HG03097 (cell line): ENCODE results near the gene IGSF9.

ENCODE experiments used
- ATAC-seq: cut with Tn5 transposase; IDR thresholded peaks from one replicate; pipeline ENCODE4 v1.9.1; 2021; ENCODE audit not compliant: unreplicated experiment, low FRiP score

Gene IGSF9

DNA sequence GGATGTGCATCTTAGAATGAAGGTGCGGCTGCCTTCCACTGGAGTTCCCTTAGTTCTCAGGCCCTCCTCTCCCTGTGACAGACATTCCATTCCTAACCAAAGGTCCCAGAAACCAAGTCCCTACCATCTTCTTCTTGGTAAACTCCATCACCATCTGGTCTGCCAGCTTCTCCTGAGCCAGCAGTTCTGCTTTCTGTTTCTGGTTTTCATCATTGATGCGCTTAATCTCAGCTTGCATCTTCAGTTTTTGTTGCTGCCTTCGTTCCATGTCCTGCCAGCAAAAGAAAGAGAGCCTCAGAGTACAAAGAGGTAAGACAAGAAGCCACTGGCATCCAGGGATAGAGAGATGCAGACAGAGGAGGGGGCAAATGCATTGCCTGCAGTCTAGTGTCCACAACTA lies 65.0 kb downstream of the IGSF9 start:
- no peak for ATAC-seq

DNA sequence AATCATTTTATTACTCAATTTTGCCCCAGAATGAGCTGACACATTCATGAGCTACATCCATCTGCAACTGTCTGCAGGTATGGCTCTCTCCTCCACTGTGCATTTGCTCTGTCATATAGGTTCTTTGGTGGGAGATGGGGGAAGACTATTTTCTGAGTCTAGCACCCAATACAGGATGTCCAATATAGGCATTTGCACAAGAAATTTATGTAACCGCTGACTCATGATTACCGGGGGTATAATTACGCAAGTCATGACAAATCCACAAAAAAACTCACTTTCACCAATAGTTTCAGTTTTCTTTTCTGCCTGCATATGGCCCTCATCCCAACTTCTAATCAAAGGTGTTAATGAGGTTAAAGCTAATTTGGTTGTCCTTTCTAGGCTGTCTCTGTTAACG lies 65.4 kb downstream of the IGSF9 start:
- ATAC-seq: no peak

DNA sequence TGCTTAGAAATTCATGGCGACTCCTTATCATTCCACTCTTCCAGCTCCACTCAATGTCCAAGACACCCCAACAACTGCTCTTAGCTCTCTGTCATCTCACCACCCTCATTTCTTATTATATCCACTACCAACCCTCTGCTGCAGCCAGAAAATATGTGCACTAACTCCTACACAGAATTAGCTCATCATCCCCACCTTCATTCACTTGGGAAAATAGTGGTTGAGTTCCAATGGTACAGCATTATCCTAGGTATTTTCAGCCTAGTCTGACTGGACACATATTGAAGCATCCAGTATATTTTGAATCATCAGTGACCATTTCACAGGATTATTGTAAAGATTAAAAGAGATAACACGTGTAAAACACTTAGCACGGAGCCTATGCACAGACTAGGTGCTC lies 66.3 kb downstream of the IGSF9 start:
- ATAC-seq: no peak

DNA sequence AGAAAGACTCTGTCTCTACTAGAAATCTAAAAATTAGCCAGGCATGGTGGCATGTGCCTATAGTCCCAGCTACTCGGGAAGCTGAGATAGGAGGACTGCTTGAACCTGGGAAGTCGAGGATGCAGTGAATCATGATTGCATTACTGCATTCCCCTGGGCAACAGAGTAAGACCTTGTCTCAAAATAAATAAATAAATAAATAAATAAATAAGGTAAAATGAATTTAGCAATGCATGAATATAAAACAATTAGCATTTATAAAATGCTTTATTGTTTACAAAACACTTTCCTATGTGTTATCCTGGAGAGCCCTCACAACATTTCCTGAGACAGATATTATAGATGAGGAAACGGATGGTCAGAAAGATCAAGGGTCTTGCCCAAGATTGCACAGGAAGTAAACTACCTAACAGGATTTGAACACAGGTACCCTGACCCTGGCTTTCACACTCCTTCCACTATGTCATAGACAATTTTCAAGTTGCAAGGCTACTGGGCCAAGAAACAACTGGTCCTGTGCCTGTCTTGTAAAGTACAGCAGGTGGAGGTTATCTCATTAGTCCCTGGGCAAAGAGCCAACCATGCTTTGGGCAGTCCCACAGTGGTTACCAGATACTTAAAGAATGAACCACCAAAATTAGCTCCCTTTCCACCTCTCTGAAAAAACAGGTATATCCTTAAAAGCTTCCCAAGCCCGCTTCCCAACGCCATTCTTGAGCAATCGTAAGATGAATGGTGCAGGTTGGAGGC lies 67.5 kb downstream of the IGSF9 start:
- ATAC-seq: no peak
